Ectodermal cell (in vitro differentiated cells): Measurements from ENCODE around the gene UPK1B.
"Not testable (repeated sequence)": the region's sequence is repeated elsewhere in the genome, so short reads cannot be mapped to it uniquely, and the experiment has no call there.

ENCODE experiments used
- H3K27ac ChIP-seq: 2 replicates; pipeline ENCODE4 v1.7.0; 2013; ENCODE audit warnings: mild to moderate bottlenecking, low read depth, low read length; ENCODE audit not compliant: insufficient read depth, poor library complexity, severe bottlenecking
- H3K27me3 ChIP-seq: 2 replicates; pipeline ENCODE4 v1.7.0; 2013; ENCODE audit warnings: mild to moderate bottlenecking, low read length; ENCODE audit not compliant: insufficient read depth, control insufficient read depth, poor library complexity, severe bottlenecking
- H3K36me3 ChIP-seq: one replicate; pipeline ENCODE4 v1.7.0; 2013; ENCODE audit warnings: low read length; ENCODE audit not compliant: control insufficient read depth, insufficient read depth
- H3K4me1 ChIP-seq: one replicate; pipeline ENCODE4 v1.7.0; 2013; ENCODE audit warnings: low read length; ENCODE audit not compliant: control insufficient read depth, insufficient read depth
- H3K4me3 ChIP-seq: 2 replicates; pipeline ENCODE4 v1.7.0; 2013; ENCODE audit warnings: low read depth, low read length, control low read depth; ENCODE audit not compliant: insufficient read depth
- H3K9me3 ChIP-seq: 2 replicates; pipeline ENCODE4 v1.7.0; 2013; ENCODE audit warnings: mild to moderate bottlenecking, low read length, moderate library complexity; ENCODE audit not compliant: control insufficient read depth
- WGBS, 2 experiments: methylation state at CpG; one replicate each; pipeline ENCODE4 v1.1.7; 2013; ENCODE audit warnings: missing lambda C conversion rate in 2 of 2; 5-methylcytosine and 5-hydroxymethylcytosine counted together

UPK1B gene

DNA sequence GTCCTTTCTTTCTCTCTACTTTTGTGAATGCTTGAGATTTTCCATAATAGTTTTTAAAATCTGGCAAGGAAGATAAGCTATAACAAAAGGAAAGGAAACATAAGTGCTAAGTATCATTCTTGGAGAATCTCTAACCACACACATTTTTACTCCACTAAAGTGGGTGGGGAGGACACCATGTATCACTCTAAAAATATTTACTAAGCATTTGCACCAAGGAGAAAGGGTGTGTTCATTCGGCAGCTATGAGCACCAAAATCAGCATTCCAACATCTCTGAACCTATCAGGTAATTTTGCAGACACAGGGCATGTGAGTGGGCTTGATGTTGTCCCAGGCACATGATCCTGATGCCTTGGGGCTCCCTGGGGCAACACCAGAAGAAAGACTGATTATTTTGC is 61.8 kb downstream of the UPK1B start:
- H3K4me3 ChIP-seq: no peak overlapping the region
- H3K27ac ChIP-seq: no peak overlapping the region
- H3K9me3 ChIP-seq: no peaks in the 10 kb centered on the region
- H3K36me3 ChIP-seq: peaks cover 12% of the 10 kb centered on the region
- no peaks in the 10 kb centered on the region for H3K27me3 ChIP-seq
- H3K4me1 ChIP-seq: no peaks in the 10 kb centered on the region
- 100% methylated on average over 1 of the region's 1 CpG for WGBS, 2 experiments

- Histone ChIP-seq H3K4me3 (no peak overlapping the region), H3K4me1 (no peaks in the 10 kb centered on the region), H3K9me3 (no peaks in the 10 kb centered on the region), H3K27me3 (no peaks in the 10 kb centered on the region), H3K27ac (no peak overlapping the region), H3K36me3 (peaks cover 12% of the 10 kb centered on the region)
- WGBS, 2 experiments: 87 to 98% methylated on average over 7 of the region's 7 CpGs
Observed at GRCh38 chr3:119236756-119237155, 63.4 kb downstream of the UPK1B start.

DNA sequence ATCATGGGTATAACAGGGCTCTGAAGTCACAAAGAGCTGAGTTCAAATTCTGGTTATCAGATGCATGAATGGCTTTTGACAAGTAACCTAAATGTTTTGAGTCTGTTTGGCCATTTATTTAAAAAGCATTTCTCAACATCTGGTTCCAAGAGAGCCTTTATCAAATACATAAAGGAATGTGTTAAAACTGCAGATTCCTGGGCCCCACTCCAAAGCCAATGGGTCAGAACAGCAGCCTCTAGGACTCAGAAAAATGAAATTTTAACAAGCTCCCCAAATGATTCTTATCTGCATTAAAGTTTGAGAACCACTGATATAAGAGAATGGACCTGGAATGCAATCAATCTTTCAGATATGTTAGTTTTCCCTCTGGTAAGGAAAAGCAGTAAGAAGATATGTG is 63.9 kb downstream of the UPK1B start:
- Histone ChIP-seq H3K27ac (no peak overlapping the region), H3K36me3 (peaks cover 12% of the 10 kb centered on the region), H3K4me3 (no peak overlapping the region), H3K4me1 (no peaks in the 10 kb centered on the region), H3K9me3 (no peaks in the 10 kb centered on the region), H3K27me3 (no peaks in the 10 kb centered on the region)

GRCh38 chr3:119238363-119238762 is 65.0 kb downstream of the UPK1B start:
- Histone ChIP-seq H3K9me3 (no peaks in the 10 kb centered on the region), H3K27ac (no peak overlapping the region), H3K36me3 (peaks cover 9% of the 10 kb centered on the region), H3K27me3 (no peaks in the 10 kb centered on the region), H3K4me1 (no peaks in the 10 kb centered on the region), H3K4me3 (no peak overlapping the region)
- 93% methylated on average over 4 of the region's 4 CpGs; no CpG with 5 or more reads in 1 of the 2 experiments for WGBS, 2 experiments

DNA sequence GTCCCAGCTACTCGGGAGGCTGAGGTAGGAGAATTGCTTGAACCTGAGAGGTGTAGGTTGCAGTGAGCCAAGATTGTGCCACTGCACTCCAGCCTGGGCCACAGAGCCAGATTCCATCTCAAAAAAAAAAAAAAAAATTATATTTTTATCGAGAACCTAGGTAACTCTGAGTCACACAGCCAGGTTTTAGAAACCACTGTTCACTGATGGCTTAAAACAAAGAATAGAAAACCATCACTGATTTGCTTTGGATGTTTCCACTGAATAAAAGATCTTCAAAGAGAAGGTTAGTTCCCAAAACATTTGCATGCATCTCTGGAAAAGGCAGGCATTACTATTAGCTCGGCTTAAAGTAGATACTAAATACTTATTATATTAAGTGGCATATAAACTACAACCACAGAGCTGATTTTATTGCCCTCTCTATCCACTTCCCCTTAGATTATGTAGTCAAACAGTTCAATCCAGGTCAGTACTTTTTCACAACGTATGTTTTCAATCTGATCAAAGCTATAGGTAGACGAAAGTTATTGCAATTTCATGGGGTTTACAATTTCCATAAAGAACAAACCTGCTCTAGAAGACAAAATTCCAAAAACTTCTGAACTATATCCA is 65.9 kb downstream of the UPK1B start:
- no peaks in the 10 kb centered on the region for H3K27me3 ChIP-seq
- H3K36me3 ChIP-seq: peaks cover 7% of the 10 kb centered on the region
- H3K9me3 ChIP-seq: no peaks in the 10 kb centered on the region
- no peaks in the 10 kb centered on the region for H3K4me1 ChIP-seq
- 76 to 81% methylated on average over 4 of the region's 5 CpGs for WGBS, 2 experiments
- H3K27ac ChIP-seq: no peak overlapping the region
- H3K4me3 ChIP-seq: peak overlapping the region; percentile 78

DNA sequence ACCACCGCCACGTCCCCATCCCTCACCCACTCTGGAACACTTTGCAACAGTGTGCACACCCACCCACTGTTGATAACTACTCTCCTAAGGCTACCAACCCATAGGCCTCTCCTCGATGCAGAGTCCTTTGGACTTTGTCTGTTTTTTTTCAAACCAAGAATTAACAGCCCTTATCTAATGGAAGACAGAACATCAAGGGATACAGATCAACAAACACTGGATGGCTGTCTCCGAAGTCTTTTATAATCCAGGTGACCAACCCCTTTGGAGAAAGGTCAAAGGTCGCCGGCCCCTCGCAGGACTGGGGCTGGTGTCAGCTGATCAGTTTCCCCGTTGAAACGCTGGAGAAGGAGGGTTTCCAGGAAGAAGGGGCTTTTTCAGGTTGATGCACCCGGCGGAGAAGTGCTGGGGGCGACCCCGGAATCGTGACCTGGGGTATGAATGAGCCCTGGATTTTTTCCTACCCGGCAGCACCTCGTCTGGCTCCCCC is 66.7 kb downstream of the UPK1B start:
- H3K4me1 ChIP-seq: no peaks in the 10 kb centered on the region
- no peaks in the 10 kb centered on the region for H3K9me3 ChIP-seq
- 8 to 10% methylated on average over 16 of the region's 16 CpGs for WGBS, 2 experiments
- H3K27ac ChIP-seq: peak overlapping the region; percentile 87
- H3K27me3 ChIP-seq: no peaks in the 10 kb centered on the region
- H3K36me3 ChIP-seq: peaks cover 6% of the 10 kb centered on the region
- peak overlapping the region; percentile 78 for H3K4me3 ChIP-seq

- Histone ChIP-seq H3K27me3 (no peaks in the 10 kb centered on the region), H3K9me3 (no peaks in the 10 kb centered on the region), H3K36me3 (peaks cover under 1% of the 10 kb centered on the region), H3K27ac (peak within 1 kb of the TSS; percentile 87), H3K4me3 (peak within 1 kb of the TSS; percentile 78), H3K4me1 (no peaks in the 10 kb centered on the region)
- WGBS, 2 experiments: 1 to 2% methylated on average over 67 to 69 of the region's 70 CpGs
Observed at GRCh38 chr3:119240591-119241434, 67.4 kb downstream of the UPK1B start, which contains the start of gene B4GALT4. Gene B4GALT4, minus strand, starts transcription at chr3:119240878. Its CDS starts 10,779 bp downstream, at chr3:119230099.

GRCh38 chr3:119242387-119243057 is 69.1 kb downstream of the UPK1B start:
- H3K4me1 ChIP-seq, H3K9me3 ChIP-seq, H3K4me3 ChIP-seq, H3K27ac ChIP-seq, H3K36me3 ChIP-seq, H3K27me3 ChIP-seq: not testable (repeated sequence)
- 96 to 97% methylated on average over 43 to 49 of the region's 49 CpGs for WGBS, 2 experiments

GRCh38 chr3:119243058-119243529 is 69.7 kb downstream of the UPK1B start:
- not testable (repeated sequence) for H3K36me3 ChIP-seq, H3K4me1 ChIP-seq, H3K27ac ChIP-seq, H3K27me3 ChIP-seq, H3K9me3 ChIP-seq, H3K4me3 ChIP-seq
- 73 to 85% methylated on average over 2 to 3 of the region's 7 CpGs for WGBS, 2 experiments

GRCh38 chr3:119243712-119244111 is 70.3 kb downstream of the UPK1B start:
- Histone ChIP-seq H3K9me3 (peaks cover 4% of the 10 kb centered on the region), H3K4me3 (no peak overlapping the region), H3K36me3 (no peaks in the 10 kb centered on the region), H3K27ac (no peak overlapping the region), H3K4me1 (no peaks in the 10 kb centered on the region), H3K27me3 (no peaks in the 10 kb centered on the region)
